Measurements from ENCODE around the gene ADAMTS8. TPM values are rescaled to one million over a fixed set of nuclear protein-coding genes. Genes with fewer than 3 reads are reported as not detected.

ADAMTS8 gene
- total and polyA plus RNA-seq, 2 donors (not counting 3 experiments of a cell fraction or from before 2014, with no cell fraction given) = not detected

GRCh38 chr11:130418210-130418609 is 10.2 kb downstream of the ADAMTS8 start:
- no peaks in the 10 kb centered on the region for H3K4me1 ChIP-seq (ENCODE audit: control insufficient read depth, extremely low read depth, insufficient read depth, low read length)
- no peaks in the 10 kb centered on the region for H3K36me3 ChIP-seq (ENCODE audit: control insufficient read depth in 2 of 2, extremely low read depth in 1 of 2, insufficient read depth in 2 of 2, low read length in 2 of 2)
- no peaks in the 10 kb centered on the region for H4K20me1 ChIP-seq (replicated peaks; ENCODE audit: control insufficient read depth, extremely low read depth, insufficient read depth, low read length)
- H3K4me3 ChIP-seq (replicated peaks in 1 of 3; ENCODE audit: insufficient read depth in 1 of 3, low read depth in 1 of 3, low read length in 3 of 3) = no peak overlapping the region
- FAIRE-seq (no peak), DNase-seq (ENCODE audit: low read depth, low spot score) (no peak)
- H3K27me3 ChIP-seq (ENCODE audit: control insufficient read depth in 2 of 2, insufficient read depth in 2 of 2, low read length in 2 of 2) = no peaks in the 10 kb centered on the region
- no peaks in the 10 kb centered on the region for H3K9me1 ChIP-seq (replicated peaks; ENCODE audit: control insufficient read depth, extremely low read depth, insufficient read depth, low read length)
- intact Hi-C loops (cut with micrococcal nuclease) (no loop called here), dilution Hi-C loops (cut with MboI; ENCODE audit: extremely low pct_ligation_motif_present, low sequenced_read_pairs) (no loop called here)
- H2AFZ ChIP-seq (ENCODE audit: low read depth, low read length) = no peak overlapping the region
- POLR2A ChIA-PET = no interaction called here
- no peak for TF ChIP-seq MAX (IDR thresholded peaks at IDR 0.05; ENCODE audit: insufficient read depth, insufficient read length)
- TF ChIP-seq EZH2 (IDR thresholded peaks at IDR 0.05; ENCODE audit: borderline replicate concordance, low read depth, low read length, severe bottlenecking) = no peak
- no peak for TF ChIP-seq POLR2A (IDR thresholded peaks at IDR 0.05; ENCODE audit: low read depth, low read length)
- TF ChIP-seq FOS (IDR thresholded peaks at IDR 0.05; ENCODE audit: borderline replicate concordance, insufficient read depth, low read length) = no peak
- TF ChIP-seq MYC (IDR thresholded peaks at IDR 0.05; ENCODE audit: low read depth, low read length) = no peak
- no peak overlapping the region for H3K4me2 ChIP-seq (ENCODE audit: insufficient read depth, low read length)
- no TSS peak for BruUV-seq (replicated peaks)
- CTCF ChIA-PET = interaction anchor here (1.5 to 3.0 kb wide), 2 partner anchors 13 to 205 kb away, joined by 5 to 10 read pairs; no protein-coding TSS in a partner anchor
- H3K9me3 ChIP-seq (replicated peaks; ENCODE audit: control insufficient read depth, insufficient read depth, low read length) = no peaks in the 10 kb centered on the region
- H3K9ac ChIP-seq (replicated peaks; ENCODE audit: extremely low read depth, insufficient read depth, low read length) = no peak overlapping the region
- no peaks in the 10 kb centered on the region for H3K79me2 ChIP-seq (ENCODE audit: control insufficient read depth, insufficient read depth, low read length)
- H3K27ac ChIP-seq (ENCODE audit: insufficient read depth, low read depth, low read length) = no peak overlapping the region

GRCh38 chr11:130416906-130417305 is 11.5 kb downstream of the ADAMTS8 start:
- dilution Hi-C loops (cut with MboI; ENCODE audit: extremely low pct_ligation_motif_present, low sequenced_read_pairs) = no loop called here

More at GRCh38 chr11:130416906-130417305, 11.5 kb downstream of the ADAMTS8 start:
- Histone ChIP-seq H2AFZ (ENCODE audit: low read depth, low read length) (no peak overlapping the region), H3K27me3 (ENCODE audit: control insufficient read depth in 2 of 2, insufficient read depth in 2 of 2, low read length in 2 of 2) (no peaks in the 10 kb centered on the region), H3K79me2 (ENCODE audit: control insufficient read depth, insufficient read depth, low read length) (no peaks in the 10 kb centered on the region), H3K4me2 (ENCODE audit: insufficient read depth, low read length) (no peak overlapping the region), H3K9me3 (replicated peaks; ENCODE audit: control insufficient read depth, insufficient read depth, low read length) (no peaks in the 10 kb centered on the region), H3K4me1 (ENCODE audit: control insufficient read depth, extremely low read depth, insufficient read depth, low read length) (no peaks in the 10 kb centered on the region), H3K9me1 (replicated peaks; ENCODE audit: control insufficient read depth, extremely low read depth, insufficient read depth, low read length) (no peaks in the 10 kb centered on the region), H4K20me1 (replicated peaks; ENCODE audit: control insufficient read depth, extremely low read depth, insufficient read depth, low read length) (no peaks in the 10 kb centered on the region), H3K4me3 (replicated peaks in 1 of 3; ENCODE audit: insufficient read depth in 1 of 3, low read depth in 1 of 3, low read length in 3 of 3) (no peak overlapping the region), H3K27ac (ENCODE audit: insufficient read depth, low read depth, low read length) (no peak overlapping the region), H3K36me3 (ENCODE audit: control insufficient read depth in 2 of 2, extremely low read depth in 1 of 2, insufficient read depth in 2 of 2, low read length in 2 of 2) (no peaks in the 10 kb centered on the region), H3K9ac (replicated peaks; ENCODE audit: extremely low read depth, insufficient read depth, low read length) (no peak overlapping the region)
- ChIA-PET POLR2A (no interaction called here), CTCF (interaction anchor here (0.8 to 3.0 kb wide), 4 partner anchors 14 to 445 kb away, joined by 4 to 10 read pairs (median 6); no protein-coding TSS in a partner anchor)
- no TSS peak for BruUV-seq (replicated peaks)
- DNase-seq (ENCODE audit: low read depth, low spot score) (no peak), FAIRE-seq (no peak)
- intact Hi-C loops (cut with micrococcal nuclease) = no loop called here
- TF ChIP-seq JUN (IDR thresholded peaks at IDR 0.05; ENCODE audit: borderline replicate concordance, insufficient read depth, insufficient read length, low read depth) (no peak), POLR2A (IDR thresholded peaks at IDR 0.05; ENCODE audit: low read depth, low read length) (no peak), GATA2 (IDR thresholded peaks at IDR 0.05; ENCODE audit: insufficient read depth, insufficient read length, low read depth, low read length) (no peak), MAX (IDR thresholded peaks at IDR 0.05; ENCODE audit: insufficient read depth, insufficient read length) (no peak), FOS (IDR thresholded peaks at IDR 0.05; ENCODE audit: borderline replicate concordance, insufficient read depth, low read length) (no peak), EZH2 (IDR thresholded peaks at IDR 0.05; ENCODE audit: borderline replicate concordance, low read depth, low read length, severe bottlenecking) (no peak), MYC (IDR thresholded peaks at IDR 0.05; ENCODE audit: low read depth, low read length) (no peak), POLR2AphosphoS5 (IDR thresholded peaks at IDR 0.05; ENCODE audit: insufficient read depth, low read depth, low read length) (no peak), CTCF (IDR thresholded peaks at IDR 0.05; ENCODE audit: extremely low read depth in 1 of 2, insufficient read depth in 1 of 2, low read depth in 1 of 2, low read length in 2 of 2) (no peak)

Data from endothelial cell of umbilical vein (primary cell).